ENCODE results near the gene SERTAD1. TPM values are rescaled to one million over a fixed set of nuclear protein-coding genes. Genes with fewer than 3 reads are reported as not detected.

SERTAD1 gene
- total RNA-seq, 1 donor: 22.0 TPM

DNA sequence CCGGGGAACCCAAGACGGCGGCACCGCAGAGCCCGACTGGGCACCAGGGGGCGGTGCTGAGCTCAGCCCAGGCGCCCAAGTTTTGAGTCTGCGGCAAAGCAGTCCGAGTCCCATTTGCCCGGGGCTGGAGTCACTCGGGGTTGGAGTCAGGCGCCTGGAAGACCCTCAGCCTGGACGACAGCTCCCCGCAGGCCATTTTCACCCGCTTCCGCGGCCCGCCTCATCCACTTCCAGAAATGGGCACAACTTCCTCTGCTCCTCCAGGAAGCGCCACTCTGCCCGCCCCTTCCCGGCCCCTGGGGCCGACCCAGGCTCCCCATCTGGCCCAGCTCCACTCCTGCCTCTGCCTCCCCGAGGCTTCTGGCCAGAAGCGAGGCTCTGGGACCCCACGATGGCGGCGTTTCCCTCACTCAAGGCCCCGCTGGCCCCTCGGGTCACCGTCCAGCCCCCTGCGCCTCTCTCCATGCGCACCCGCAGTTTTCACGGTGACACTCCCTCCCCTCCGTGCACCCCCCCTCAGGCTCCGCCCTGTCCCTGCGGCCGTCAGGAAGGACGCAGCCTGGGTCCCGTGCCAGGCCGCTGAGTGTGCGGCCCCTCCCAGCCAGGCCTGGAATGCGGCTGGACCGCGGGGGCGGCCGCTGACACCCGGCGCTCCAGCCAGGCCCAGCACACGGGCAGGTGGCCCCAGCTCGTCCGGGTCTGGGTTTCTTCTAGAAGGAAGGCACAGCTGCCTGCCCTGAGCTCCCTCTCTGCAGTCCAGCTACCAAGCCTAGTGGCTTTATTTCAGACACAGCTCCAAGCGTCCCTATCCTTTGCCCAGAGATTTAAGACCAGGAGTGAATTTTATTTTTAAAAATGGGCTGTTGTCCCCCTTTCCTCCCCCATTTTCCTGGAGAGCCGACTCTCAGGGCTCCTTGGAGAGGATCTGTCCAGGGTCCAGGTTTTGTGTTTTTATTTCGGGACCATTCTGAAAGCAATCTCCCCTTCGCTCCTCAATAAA is 4.7 kb downstream of the SERTAD1 start:
- TF ChIP-seq, protein P1, sequence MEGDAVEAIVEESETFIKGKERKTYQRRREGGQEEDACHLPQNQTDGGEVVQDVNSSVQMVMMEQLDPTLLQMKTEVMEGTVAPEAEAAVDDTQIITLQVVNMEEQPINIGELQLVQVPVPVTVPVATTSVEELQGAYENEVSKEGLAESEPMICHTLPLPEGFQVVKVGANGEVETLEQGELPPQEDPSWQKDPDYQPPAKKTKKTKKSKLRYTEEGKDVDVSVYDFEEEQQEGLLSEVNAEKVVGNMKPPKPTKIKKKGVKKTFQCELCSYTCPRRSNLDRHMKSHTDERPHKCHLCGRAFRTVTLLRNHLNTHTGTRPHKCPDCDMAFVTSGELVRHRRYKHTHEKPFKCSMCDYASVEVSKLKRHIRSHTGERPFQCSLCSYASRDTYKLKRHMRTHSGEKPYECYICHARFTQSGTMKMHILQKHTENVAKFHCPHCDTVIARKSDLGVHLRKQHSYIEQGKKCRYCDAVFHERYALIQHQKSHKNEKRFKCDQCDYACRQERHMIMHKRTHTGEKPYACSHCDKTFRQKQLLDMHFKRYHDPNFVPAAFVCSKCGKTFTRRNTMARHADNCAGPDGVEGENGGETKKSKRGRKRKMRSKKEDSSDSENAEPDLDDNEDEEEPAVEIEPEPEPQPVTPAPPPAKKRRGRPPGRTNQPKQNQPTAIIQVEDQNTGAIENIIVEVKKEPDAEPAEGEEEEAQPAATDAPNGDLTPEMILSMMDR (IDR thresholded peaks at IDR 0.05; ENCODE audit: insufficient read depth, low read depth, low read length): peak; percentile 96
- H3K4me3 ChIP-seq (ENCODE audit: low read depth, low read length): peak overlapping the region; percentile 72
- DNase-seq (ENCODE audit: low read depth): peak; percentile 94

DNA sequence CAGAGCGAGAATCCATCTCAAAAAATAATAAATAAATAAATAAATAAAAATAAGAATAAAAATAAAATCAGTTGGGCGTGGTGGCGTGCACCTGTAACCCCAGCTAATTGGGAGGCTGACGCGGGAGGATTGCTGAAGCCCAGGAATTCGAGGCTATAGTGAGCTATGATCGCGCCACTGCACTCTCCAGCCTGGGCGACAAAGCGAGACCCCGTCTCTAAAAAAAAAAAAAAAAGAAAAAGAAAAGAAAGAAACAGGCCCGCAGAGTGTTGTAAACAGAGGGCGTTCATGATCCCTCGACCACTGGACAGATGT is 5.4 kb downstream of the SERTAD1 start:
- no peak for DNase-seq (ENCODE audit: low read depth)
- TF ChIP-seq, protein P1 (IDR thresholded peaks at IDR 0.05; ENCODE audit: insufficient read depth, low read depth, low read length): no peak

DNA sequence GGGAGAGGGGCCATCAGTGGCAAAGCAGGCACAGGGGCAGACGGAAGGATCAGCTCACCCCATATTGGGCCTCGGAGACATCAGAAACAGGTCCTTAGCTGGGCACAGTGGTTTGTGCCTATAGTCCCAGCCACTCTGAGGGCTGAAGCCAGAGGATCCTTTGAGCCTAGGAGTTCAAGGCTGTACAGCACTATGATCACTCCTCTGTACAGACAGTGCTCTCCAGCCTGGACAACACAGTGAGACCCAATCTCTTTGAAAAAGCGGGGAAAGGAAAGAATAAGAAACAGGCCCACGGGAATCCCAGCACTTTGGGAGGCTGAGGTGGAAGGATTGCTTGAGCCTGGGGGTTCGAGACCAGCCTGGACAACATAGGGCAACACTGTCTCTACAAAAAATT is 6.0 kb downstream of the SERTAD1 start:
- no peak overlapping the region for H3K4me3 ChIP-seq (ENCODE audit: low read depth, low read length)
- no peak for DNase-seq (ENCODE audit: low read depth)
- TF ChIP-seq, protein P1 (IDR thresholded peaks at IDR 0.05; ENCODE audit: insufficient read depth, low read depth, low read length): no peak

More for the DNA sequence above, 5.4 kb downstream of the SERTAD1 start:
- peak overlapping the region; percentile 72 for H3K4me3 ChIP-seq (ENCODE audit: low read depth, low read length)

DNA sequence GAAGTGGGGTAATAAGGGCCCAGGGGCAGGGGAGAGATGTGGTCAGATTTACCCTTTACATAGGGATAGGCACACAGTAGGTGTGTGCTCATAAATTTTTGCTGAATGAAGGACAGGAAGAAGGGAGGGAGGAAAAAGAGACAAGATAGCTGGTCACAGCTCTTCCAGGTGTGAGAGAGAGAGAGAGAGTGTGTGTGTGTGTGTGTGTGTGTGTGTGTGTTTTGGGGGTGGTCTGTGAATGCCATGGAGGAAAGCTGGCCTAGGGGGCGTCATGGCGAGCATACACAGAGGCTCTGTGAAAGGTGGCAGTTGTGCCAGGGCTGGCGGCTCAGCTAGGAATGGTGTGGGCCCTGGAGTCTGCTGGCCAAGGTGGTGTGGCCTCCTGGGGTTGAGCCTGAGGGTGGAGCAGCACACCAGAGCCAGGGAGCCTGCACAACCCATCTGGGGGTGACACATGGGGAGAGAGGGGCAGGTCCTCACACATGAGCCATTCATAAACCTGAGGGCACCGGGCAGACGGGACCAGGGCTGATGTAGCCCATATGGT is 6.7 kb downstream of the SERTAD1 start:
- no peak for DNase-seq (ENCODE audit: low read depth)
- TF ChIP-seq, protein P1 (IDR thresholded peaks at IDR 0.05; ENCODE audit: insufficient read depth, low read depth, low read length): no peak

DNA sequence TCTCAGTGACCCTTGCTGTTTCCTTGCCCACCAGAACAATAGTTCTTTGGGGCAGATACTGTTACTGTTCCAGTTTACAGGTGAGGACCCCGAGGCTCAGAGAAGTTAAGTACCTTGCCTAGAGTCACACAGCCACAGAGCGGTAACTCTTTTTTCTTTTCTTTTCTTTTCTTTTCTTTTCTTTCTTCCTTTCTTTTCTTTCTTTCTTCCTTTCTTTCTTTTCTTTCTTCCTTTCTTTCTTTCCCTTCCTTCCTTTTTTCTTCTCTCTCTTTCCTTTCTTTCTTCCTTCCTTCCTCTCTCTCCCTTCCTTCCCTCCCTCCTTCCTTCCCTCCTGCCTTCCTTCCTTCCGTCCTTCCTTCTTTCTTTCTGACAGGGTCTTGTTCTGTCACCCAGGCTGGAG is 7.8 kb downstream of the SERTAD1 start:
- TF ChIP-seq, protein P1 (IDR thresholded peaks at IDR 0.05; ENCODE audit: insufficient read depth, low read depth, low read length): no peak
- DNase-seq (ENCODE audit: low read depth): no peak
- H3K4me3 ChIP-seq (ENCODE audit: low read depth, low read length): no peak overlapping the region

More for the DNA sequence above, 6.7 kb downstream of the SERTAD1 start:
- no peak overlapping the region for H3K4me3 ChIP-seq (ENCODE audit: low read depth, low read length)

DNA sequence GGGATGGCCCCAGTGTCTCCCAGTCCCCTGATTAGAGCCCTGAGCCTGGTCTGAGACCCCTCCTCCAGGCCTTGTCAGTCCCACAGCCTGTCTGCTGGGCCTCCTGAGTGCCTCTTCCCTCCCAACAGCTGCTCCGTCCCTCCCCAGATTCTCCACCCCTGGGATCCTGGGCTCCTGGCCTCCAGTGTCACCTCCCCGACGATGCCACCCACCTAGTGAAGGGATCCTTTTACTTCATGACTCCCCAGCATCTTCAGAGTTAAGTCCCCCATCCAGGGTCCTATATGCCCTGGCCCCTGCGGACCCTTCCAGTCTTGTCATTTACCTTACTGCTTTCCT is 8.2 kb downstream of the SERTAD1 start:
- DNase-seq (ENCODE audit: low read depth): no peak
- TF ChIP-seq, protein P1 (IDR thresholded peaks at IDR 0.05; ENCODE audit: insufficient read depth, low read depth, low read length): no peak
- H3K4me3 ChIP-seq (ENCODE audit: low read depth, low read length): no peak overlapping the region
